HepG2 (cell line): ENCODE data around the gene POLR2F. TPM values are rescaled to one million over a fixed set of nuclear protein-coding genes. Genes with fewer than 3 reads are reported as not detected.
A peak's percentile ranks its signal among the peaks of the same experiment; 100 is the strongest.

Source experiments
- ATF7-NPFF ChIP-seq: sonication (generic); formaldehyde crosslinking; IDR thresholded peaks from 2 replicates; pipeline ENCODE4 v1.8.1; 2023; ENCODE audit warnings: mild to moderate bottlenecking, low read depth, missing genetic modification reagents, moderate library complexity
- EED ChIP-seq: sonication (generic); formaldehyde crosslinking; IDR thresholded peaks from 2 replicates; pipeline ENCODE4 v1.5.0; 2020; ENCODE audit warnings: mild to moderate bottlenecking, missing genetic modification reagents
- MTF2 ChIP-seq: sonication (generic); formaldehyde crosslinking; IDR thresholded peaks from 2 replicates; pipeline ENCODE4 v1.5.0; 2020; ENCODE audit warnings: missing genetic modification reagents, borderline replicate concordance
- NONO ChIP-seq, 2 experiments: fragments of 450-650 bp in 1 of 2; sonication (generic) in 1 of 2; formaldehyde crosslinking in 1 of 2; IDR thresholded peaks in 1 of 2; conservative IDR thresholded peaks in 1 of 2; 2 replicates each; pipeline versions ENCODE4 v1.6.1 to v1.8.0; 2017 to 2022; ENCODE audit warnings: mild to moderate bottlenecking in 1 of 2, missing genetic modification reagents in 1 of 2, moderate library complexity in 1 of 2
- PHF20 ChIP-seq: sonication (generic); formaldehyde crosslinking; IDR thresholded peaks from 2 replicates; pipeline ENCODE4 v1.5.0; 2020; ENCODE audit warnings: mild to moderate bottlenecking, missing genetic modification reagents
- POLR2G ChIP-seq: fragments of 200-400 bp; formaldehyde crosslinking; IDR thresholded peaks from 2 replicates; pipeline ENCODE4 v1.6.1; 2018; ENCODE audit warnings: mild to moderate bottlenecking, low read depth, low read length, moderate library complexity
- RFXAP ChIP-seq: sonication (generic); formaldehyde crosslinking; IDR thresholded peaks from 2 replicates; pipeline ENCODE4 v1.4.0; 2020; ENCODE audit warnings: missing genetic modification reagents, borderline replicate concordance
- SP1 ChIP-seq, 2 experiments: fragments of 450-650 bp in 1 of 2; sonication (generic) in 1 of 2; formaldehyde crosslinking in 1 of 2; IDR thresholded peaks; 2 replicates each; pipeline versions ENCODE4 v1.4.0 to v1.6.1; 2016 to 2020; ENCODE audit warnings: missing genetic modification reagents in 1 of 2
- ZNF207 ChIP-seq: fragments of 450-650 bp; IDR thresholded peaks from 2 replicates; pipeline ENCODE4 v1.6.1; 2016; ENCODE audit warnings: antibody characterized with exemption, borderline replicate concordance
- ZNF263 ChIP-seq: sonication (generic); formaldehyde crosslinking; IDR thresholded peaks from 2 replicates; pipeline ENCODE4 v1.4.0; 2020; ENCODE audit warnings: missing genetic modification reagents
- ZNF382 ChIP-seq: sonication (generic); formaldehyde crosslinking; IDR thresholded peaks from 2 replicates; pipeline ENCODE4 v1.5.0; 2020; ENCODE audit warnings: missing genetic modification reagents, mild to moderate bottlenecking, borderline replicate concordance
- polyA plus RNA-seq, 8 experiments: library from polyadenylated mRNA; depleted of rRNA in 3 of 8; stranded (reverse) in 7 of 8; unstranded in 1 of 8; fragments of >200 nt; fragmentation: Illumina TruSeq in 4 of 8; extraction: Trizol in 4 of 8; gene quantifications; 2 replicates each; pipeline versions ENCODE4 v1.2.1 to v1.2.3, GENCODE V29; 2011 to 2016; ENCODE audit warnings: low read depth in 4 of 8, missing spikeins in 1 of 8, mixed read lengths in 1 of 8; ENCODE audit not compliant: insufficient read depth in 1 of 8
- total RNA-seq, 5 experiments: library from RNA; depleted of rRNA; stranded (reverse); fragments of >200 nt; fragmentation: Illumina TruSeq; extraction: Trizol; gene quantifications; 2 replicates each; pipeline ENCODE4 v1.2.3, GENCODE V29; 2016; ENCODE audit warnings: low read depth in 1 of 5
- TF ChIP-seq, protein P1 (sequence below): sonication (generic); formaldehyde crosslinking; IDR thresholded peaks from 2 replicates; pipeline ENCODE4 v1.4.0; 2020; ENCODE audit warnings: missing genetic modification reagents, borderline replicate concordance
- TF ChIP-seq, protein P2 (sequence below): sonication (generic); formaldehyde crosslinking; IDR thresholded peaks from 2 replicates; pipeline ENCODE4 v1.5.0; 2020; ENCODE audit warnings: mild to moderate bottlenecking, missing genetic modification reagents, moderate library complexity
- TF ChIP-seq, protein P3 (sequence below): sonication (generic); formaldehyde crosslinking; IDR thresholded peaks from 2 replicates; pipeline ENCODE4 v1.4.0; 2020; ENCODE audit warnings: missing genetic modification reagents, borderline replicate concordance
- TF ChIP-seq, protein P4 (sequence below): sonication (generic); formaldehyde crosslinking; IDR thresholded peaks from 2 replicates; pipeline ENCODE4; 2020; ENCODE audit warnings: missing genetic modification reagents, mild to moderate bottlenecking, borderline replicate concordance
- TF ChIP-seq, protein P5 (sequence below): sonication (generic); formaldehyde crosslinking; IDR thresholded peaks from 2 replicates; pipeline ENCODE4 v1.8.1; 2023; ENCODE audit warnings: mild to moderate bottlenecking, moderate library complexity, missing genetic modification reagents

POLR2F gene
- total and polyA plus RNA-seq, 2 of the 13 experiments (the other 11 are each of a cell fraction or from before 2014, with no cell fraction given), result 135 to 158 TPM

GRCh38 chr22:37953437-37954179 lies at the start of gene POLR2F, which contains the start of gene C22orf23 (continued):
- TF ChIP-seq, protein P1, sequence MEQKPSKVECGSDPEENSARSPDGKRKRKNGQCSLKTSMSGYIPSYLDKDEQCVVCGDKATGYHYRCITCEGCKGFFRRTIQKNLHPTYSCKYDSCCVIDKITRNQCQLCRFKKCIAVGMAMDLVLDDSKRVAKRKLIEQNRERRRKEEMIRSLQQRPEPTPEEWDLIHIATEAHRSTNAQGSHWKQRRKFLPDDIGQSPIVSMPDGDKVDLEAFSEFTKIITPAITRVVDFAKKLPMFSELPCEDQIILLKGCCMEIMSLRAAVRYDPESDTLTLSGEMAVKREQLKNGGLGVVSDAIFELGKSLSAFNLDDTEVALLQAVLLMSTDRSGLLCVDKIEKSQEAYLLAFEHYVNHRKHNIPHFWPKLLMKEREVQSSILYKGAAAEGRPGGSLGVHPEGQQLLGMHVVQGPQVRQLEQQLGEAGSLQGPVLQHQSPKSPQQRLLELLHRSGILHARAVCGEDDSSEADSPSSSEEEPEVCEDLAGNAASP (CRISPR knock-in tag), result 0 out of 2 replicates have a peak, but pooled peaks have one; percentile 53
- TF ChIP-seq, protein P2, sequence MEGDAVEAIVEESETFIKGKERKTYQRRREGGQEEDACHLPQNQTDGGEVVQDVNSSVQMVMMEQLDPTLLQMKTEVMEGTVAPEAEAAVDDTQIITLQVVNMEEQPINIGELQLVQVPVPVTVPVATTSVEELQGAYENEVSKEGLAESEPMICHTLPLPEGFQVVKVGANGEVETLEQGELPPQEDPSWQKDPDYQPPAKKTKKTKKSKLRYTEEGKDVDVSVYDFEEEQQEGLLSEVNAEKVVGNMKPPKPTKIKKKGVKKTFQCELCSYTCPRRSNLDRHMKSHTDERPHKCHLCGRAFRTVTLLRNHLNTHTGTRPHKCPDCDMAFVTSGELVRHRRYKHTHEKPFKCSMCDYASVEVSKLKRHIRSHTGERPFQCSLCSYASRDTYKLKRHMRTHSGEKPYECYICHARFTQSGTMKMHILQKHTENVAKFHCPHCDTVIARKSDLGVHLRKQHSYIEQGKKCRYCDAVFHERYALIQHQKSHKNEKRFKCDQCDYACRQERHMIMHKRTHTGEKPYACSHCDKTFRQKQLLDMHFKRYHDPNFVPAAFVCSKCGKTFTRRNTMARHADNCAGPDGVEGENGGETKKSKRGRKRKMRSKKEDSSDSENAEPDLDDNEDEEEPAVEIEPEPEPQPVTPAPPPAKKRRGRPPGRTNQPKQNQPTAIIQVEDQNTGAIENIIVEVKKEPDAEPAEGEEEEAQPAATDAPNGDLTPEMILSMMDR (CRISPR knock-in tag), result peak; percentile 43
- no peak for TF ChIP-seq NONO (IDR thresholded peaks at IDR 0.05)
- TF ChIP-seq NONO (CRISPR knock-in tag; conservative IDR thresholded peaks at IDR 0.05), result peak; percentile 58
- no peak for TF ChIP-seq ZNF382
- TF ChIP-seq, protein P3, sequence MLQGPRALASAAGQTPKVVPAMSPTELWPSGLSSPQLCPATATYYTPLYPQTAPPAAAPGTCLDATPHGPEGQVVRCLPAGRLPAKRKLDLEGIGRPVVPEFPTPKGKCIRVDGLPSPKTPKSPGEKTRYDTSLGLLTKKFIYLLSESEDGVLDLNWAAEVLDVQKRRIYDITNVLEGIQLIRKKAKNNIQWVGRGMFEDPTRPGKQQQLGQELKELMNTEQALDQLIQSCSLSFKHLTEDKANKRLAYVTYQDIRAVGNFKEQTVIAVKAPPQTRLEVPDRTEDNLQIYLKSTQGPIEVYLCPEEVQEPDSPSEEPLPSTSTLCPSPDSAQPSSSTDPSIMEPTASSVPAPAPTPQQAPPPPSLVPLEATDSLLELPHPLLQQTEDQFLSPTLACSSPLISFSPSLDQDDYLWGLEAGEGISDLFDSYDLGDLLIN (CRISPR knock-in tag), result peak; percentile 74; the same call in 1 of the 2 replicates
- TF ChIP-seq PHF20 (CRISPR knock-in tag), result peak; percentile 78
- 0 out of 2 replicates have a peak, but pooled peaks have one; percentile 63 for TF ChIP-seq EED (CRISPR knock-in tag)
- TF ChIP-seq ATF7-NPFF, result no peak; the same call in 1 of the 2 replicates
- no peak for TF ChIP-seq ZNF207
- TF ChIP-seq, protein P4, sequence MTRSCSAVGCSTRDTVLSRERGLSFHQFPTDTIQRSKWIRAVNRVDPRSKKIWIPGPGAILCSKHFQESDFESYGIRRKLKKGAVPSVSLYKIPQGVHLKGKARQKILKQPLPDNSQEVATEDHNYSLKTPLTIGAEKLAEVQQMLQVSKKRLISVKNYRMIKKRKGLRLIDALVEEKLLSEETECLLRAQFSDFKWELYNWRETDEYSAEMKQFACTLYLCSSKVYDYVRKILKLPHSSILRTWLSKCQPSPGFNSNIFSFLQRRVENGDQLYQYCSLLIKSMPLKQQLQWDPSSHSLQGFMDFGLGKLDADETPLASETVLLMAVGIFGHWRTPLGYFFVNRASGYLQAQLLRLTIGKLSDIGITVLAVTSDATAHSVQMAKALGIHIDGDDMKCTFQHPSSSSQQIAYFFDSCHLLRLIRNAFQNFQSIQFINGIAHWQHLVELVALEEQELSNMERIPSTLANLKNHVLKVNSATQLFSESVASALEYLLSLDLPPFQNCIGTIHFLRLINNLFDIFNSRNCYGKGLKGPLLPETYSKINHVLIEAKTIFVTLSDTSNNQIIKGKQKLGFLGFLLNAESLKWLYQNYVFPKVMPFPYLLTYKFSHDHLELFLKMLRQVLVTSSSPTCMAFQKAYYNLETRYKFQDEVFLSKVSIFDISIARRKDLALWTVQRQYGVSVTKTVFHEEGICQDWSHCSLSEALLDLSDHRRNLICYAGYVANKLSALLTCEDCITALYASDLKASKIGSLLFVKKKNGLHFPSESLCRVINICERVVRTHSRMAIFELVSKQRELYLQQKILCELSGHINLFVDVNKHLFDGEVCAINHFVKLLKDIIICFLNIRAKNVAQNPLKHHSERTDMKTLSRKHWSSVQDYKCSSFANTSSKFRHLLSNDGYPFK, result peak; percentile 44; the same call in 1 of the 2 replicates
- peak; percentile 50; the same call in 1 of the 2 replicates for TF ChIP-seq ZNF263 (CRISPR knock-in tag)
- no peak for TF ChIP-seq MTF2 (CRISPR knock-in tag)
- TF ChIP-seq, protein P5, sequence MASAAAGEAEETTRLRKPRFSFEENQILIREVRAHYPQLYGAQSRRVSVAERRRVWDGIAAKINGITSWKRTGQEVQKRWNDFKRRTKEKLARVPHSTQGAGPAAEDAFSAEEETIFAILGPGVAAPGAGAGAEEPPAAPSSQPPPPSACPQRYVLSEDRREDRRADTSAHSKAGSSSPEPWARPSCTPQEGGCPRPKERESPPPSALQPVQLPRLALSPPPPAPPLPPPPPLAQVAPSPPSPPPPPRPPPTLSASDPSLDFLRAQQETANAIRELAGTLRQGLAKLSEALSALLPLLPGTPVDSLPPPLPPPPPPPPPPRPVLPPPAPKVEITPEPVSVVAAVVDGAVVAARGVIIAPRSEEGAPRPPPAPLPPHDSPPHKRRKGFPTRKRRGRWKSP, result peak; percentile 73; the same call in 1 of the 2 replicates
- TF ChIP-seq RFXAP (CRISPR knock-in tag), result peak; percentile 54; the same call in 1 of the 2 replicates
- TF ChIP-seq POLR2G, result peak; percentile 87
- TF ChIP-seq SP1 (IDR thresholded peaks at IDR 0.05), result no peak
- 0 out of 2 replicates have a peak, but pooled peaks have one; percentile 14 for TF ChIP-seq SP1 (CRISPR knock-in tag; IDR thresholded peaks at IDR 0.05)
